Fibroblast of lung (primary cell): Measurements from ENCODE around the gene GPR82. TPM values are rescaled to one million over a fixed set of nuclear protein-coding genes. Genes with fewer than 3 reads are reported as not detected.

ENCODE experiments used
- DNase-seq, 2 donors: peaks; one replicate each; pipeline versions ENCODE4 v3.0.0 to v3.0.0-alpha.2; 2010; ENCODE audit warnings: low read depth in 2 of 2
- H2AFZ ChIP-seq: 2 replicates; pipeline ENCODE4 v1.5.1; 2012; ENCODE audit warnings: low read length, control low read depth, inconsistent platforms
- H3K27ac ChIP-seq: 2 replicates; pipeline ENCODE4 v1.5.1; 2011; ENCODE audit warnings: low read length, control low read depth; ENCODE audit not compliant: insufficient read depth
- H3K27me3 ChIP-seq: 2 replicates; pipeline ENCODE4 v1.5.1; 2011; ENCODE audit warnings: mild to moderate bottlenecking, low read length; ENCODE audit not compliant: control insufficient read depth, insufficient read depth
- H3K36me3 ChIP-seq: 2 replicates; pipeline ENCODE4 v1.5.1; 2011; ENCODE audit warnings: low read length; ENCODE audit not compliant: control insufficient read depth, insufficient read depth
- H3K4me1 ChIP-seq: 2 replicates; pipeline ENCODE4 v1.5.1; 2011; ENCODE audit warnings: low read length; ENCODE audit not compliant: control insufficient read depth, insufficient read depth; ENCODE audit errors: extremely low read depth
- H3K4me2 ChIP-seq: 2 replicates; pipeline ENCODE4 v1.5.1; 2011; ENCODE audit warnings: low read length, control low read depth; ENCODE audit not compliant: insufficient read depth; ENCODE audit errors: extremely low read depth
- H3K4me3 ChIP-seq, 4 experiments: fragments of 200-600 bp in 1 of 4; sonication (generic) in 1 of 4; replicated peaks in 1 of 4; 2 replicates each; pipeline ENCODE4 v1.5.1; 2011 to 2016; ENCODE audit warnings: low read length in 4 of 4, low read depth in 3 of 4, mild to moderate bottlenecking in 3 of 4, control low read depth in 2 of 4, inconsistent platforms in 1 of 4, mixed read lengths in 1 of 4; ENCODE audit not compliant: insufficient read depth in 1 of 4; ENCODE audit errors: control extremely low read depth in 1 of 4
- H3K79me2 ChIP-seq: 2 replicates; pipeline ENCODE4 v1.5.1; 2012; ENCODE audit warnings: mild to moderate bottlenecking, low read length, inconsistent platforms; ENCODE audit not compliant: control insufficient read depth, insufficient read depth
- H3K9ac ChIP-seq: 2 replicates; pipeline ENCODE4 v1.5.1; 2011; ENCODE audit warnings: mild to moderate bottlenecking, low read length, control low read depth; ENCODE audit not compliant: insufficient read depth
- H3K9me3 ChIP-seq: 2 replicates; pipeline ENCODE4 v1.5.1; 2012; ENCODE audit warnings: low read depth, low read length; ENCODE audit not compliant: control insufficient read depth, insufficient read depth
- H4K20me1 ChIP-seq: 2 replicates; pipeline ENCODE4 v1.5.1; 2011; ENCODE audit warnings: low read length; ENCODE audit not compliant: control insufficient read depth, insufficient read depth; ENCODE audit errors: extremely low read depth
- EZH2 ChIP-seq: IDR thresholded peaks from 2 replicates; pipeline ENCODE4 v1.5.1; 2012; ENCODE audit warnings: low read length, control low read depth, mild to moderate bottlenecking; ENCODE audit errors: missing control alignments
- polyA plus RNA-seq, 2 donors: library from polyadenylated mRNA; depleted of rRNA in 1 of 2; stranded (reverse) in 1 of 2; unstranded in 1 of 2; fragments of >200 nt; gene quantifications; 2 replicates each; pipeline ENCODE4 v1.2.1, GENCODE V29; 2011 to 2012; ENCODE audit warnings: missing spikeins in 1 of 2
- total RNA-seq: library from RNA; depleted of rRNA; stranded (reverse); fragments of >200 nt; gene quantifications from 2 replicates; pipeline ENCODE4 v1.2.1, GENCODE V29; 2014
- TF ChIP-seq, protein P1 (sequence below), 2 donors: IDR thresholded peaks in 1 of 2; conservative IDR thresholded peaks in 1 of 2; 1 replicate in 1 of 2; 2 replicates in 1 of 2; pipeline ENCODE4 v1.5.1; 2011 to 2012; ENCODE audit warnings: low read length in 2 of 2, control low read depth in 1 of 2, inconsistent platforms in 1 of 2, low read depth in 1 of 2, mild to moderate bottlenecking in 1 of 2

GPR82 gene
- total and polyA plus RNA-seq, 2 donors (not counting 1 experiment from before 2014, with no cell fraction given): not detected

DNA sequence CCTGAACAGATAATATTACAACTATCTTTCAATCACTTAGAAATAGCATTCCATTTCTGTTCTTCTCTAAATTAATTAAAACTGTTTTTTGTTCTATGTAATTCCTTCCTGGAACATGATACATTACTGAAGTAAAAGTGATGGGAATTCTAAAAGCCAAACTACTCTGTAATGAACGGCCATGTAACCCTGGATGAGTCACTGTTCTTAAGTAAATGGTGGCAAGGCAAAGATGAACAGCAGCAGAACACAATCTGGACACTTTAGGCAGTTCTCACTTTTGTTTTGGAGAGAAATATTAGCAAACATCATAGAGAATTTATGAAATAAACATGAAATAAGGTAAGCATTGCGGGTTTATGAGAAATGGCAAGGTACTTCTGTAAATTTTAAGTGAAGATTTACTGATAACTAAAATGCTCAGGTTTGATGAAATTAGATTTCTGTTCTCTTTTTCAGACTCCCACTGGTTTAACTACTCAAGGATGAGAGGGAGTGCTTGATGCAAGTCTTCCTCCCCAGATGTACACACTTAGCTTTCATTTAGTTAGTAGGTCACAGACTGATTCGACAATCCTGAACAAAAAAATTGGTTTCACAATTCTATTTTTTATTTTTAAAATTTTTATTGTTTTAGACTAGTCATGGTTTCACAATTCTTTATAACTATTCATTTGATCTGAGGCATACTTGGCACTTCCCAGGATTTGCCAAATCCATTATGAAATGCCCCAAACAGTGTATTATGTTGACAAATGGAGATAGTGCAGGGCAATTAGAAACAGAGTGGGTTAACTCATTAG, 964 bp upstream of the GPR82 start:
- Histone ChIP-seq H3K4me1 (no peaks in the 10 kb centered on the region), H3K4me3 (no peak overlapping the region), H3K9ac (no peak overlapping the region), H4K20me1 (no peaks in the 10 kb centered on the region), H3K36me3 (no peaks in the 10 kb centered on the region), H2AFZ (no peak overlapping the region), H3K4me2 (no peak overlapping the region), H3K27me3 (no peaks in the 10 kb centered on the region), H3K27ac (no peak overlapping the region), H3K9me3 (no peaks in the 10 kb centered on the region), H3K79me2 (no peaks in the 10 kb centered on the region)
- TF ChIP-seq, protein P1, sequence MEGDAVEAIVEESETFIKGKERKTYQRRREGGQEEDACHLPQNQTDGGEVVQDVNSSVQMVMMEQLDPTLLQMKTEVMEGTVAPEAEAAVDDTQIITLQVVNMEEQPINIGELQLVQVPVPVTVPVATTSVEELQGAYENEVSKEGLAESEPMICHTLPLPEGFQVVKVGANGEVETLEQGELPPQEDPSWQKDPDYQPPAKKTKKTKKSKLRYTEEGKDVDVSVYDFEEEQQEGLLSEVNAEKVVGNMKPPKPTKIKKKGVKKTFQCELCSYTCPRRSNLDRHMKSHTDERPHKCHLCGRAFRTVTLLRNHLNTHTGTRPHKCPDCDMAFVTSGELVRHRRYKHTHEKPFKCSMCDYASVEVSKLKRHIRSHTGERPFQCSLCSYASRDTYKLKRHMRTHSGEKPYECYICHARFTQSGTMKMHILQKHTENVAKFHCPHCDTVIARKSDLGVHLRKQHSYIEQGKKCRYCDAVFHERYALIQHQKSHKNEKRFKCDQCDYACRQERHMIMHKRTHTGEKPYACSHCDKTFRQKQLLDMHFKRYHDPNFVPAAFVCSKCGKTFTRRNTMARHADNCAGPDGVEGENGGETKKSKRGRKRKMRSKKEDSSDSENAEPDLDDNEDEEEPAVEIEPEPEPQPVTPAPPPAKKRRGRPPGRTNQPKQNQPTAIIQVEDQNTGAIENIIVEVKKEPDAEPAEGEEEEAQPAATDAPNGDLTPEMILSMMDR (conservative IDR thresholded peaks at IDR 0.05 in 1 of 2, IDR thresholded peaks at IDR 0.05 in 1 of 2; ENCODE audit: low read depth in 1 of 2, low read length in 2 of 2): no peak
- no peak for TF ChIP-seq EZH2
- DNase-seq: peak; percentile 35 to 56

GRCh38 chrX:41728125-41728524, 4.1 kb downstream of the GPR82 start:
- H3K27ac ChIP-seq: no peak overlapping the region
- no peaks in the 10 kb centered on the region for H3K36me3 ChIP-seq
- no peak overlapping the region for H3K4me2 ChIP-seq
- no peak for TF ChIP-seq EZH2
- TF ChIP-seq, protein P1 (conservative IDR thresholded peaks at IDR 0.05 in 1 of 2, IDR thresholded peaks at IDR 0.05 in 1 of 2; ENCODE audit: low read depth in 1 of 2, low read length in 2 of 2): no peak
- no peaks in the 10 kb centered on the region for H3K79me2 ChIP-seq
- no peak for DNase-seq
- H3K4me1 ChIP-seq: no peaks in the 10 kb centered on the region
- H3K9ac ChIP-seq: no peak overlapping the region
- H4K20me1 ChIP-seq: no peaks in the 10 kb centered on the region
- H3K9me3 ChIP-seq: no peaks in the 10 kb centered on the region
- no peak overlapping the region for H2AFZ ChIP-seq
- H3K4me3 ChIP-seq: no peak overlapping the region
- H3K27me3 ChIP-seq: no peaks in the 10 kb centered on the region

GRCh38 chrX:41730081-41730480, 6.1 kb downstream of the GPR82 start:
- Histone ChIP-seq H3K4me2 (no peak overlapping the region), H3K27me3 (no peaks in the 10 kb centered on the region), H3K79me2 (no peaks in the 10 kb centered on the region), H4K20me1 (no peaks in the 10 kb centered on the region), H3K4me3 (no peak overlapping the region), H3K36me3 (no peaks in the 10 kb centered on the region), H3K9ac (no peak overlapping the region), H3K9me3 (no peaks in the 10 kb centered on the region), H2AFZ (no peak overlapping the region), H3K27ac (no peak overlapping the region), H3K4me1 (no peaks in the 10 kb centered on the region)
- TF ChIP-seq EZH2: no peak
- TF ChIP-seq, protein P1 (conservative IDR thresholded peaks at IDR 0.05 in 1 of 2, IDR thresholded peaks at IDR 0.05 in 1 of 2; ENCODE audit: low read depth in 1 of 2, low read length in 2 of 2): no peak
- peak; percentile 3 to 59 for DNase-seq
